GM23338 (cell line): Measurements from ENCODE around the gene YPEL4. TPM values are rescaled to one million over a fixed set of nuclear protein-coding genes. Genes with fewer than 3 reads are reported as not detected.

Source experiments
- ATAC-seq: fragments of 200-7000 bp; cut with Tn5 transposase; 3 replicates; pipeline ENCODE4 v1.9.1; 2020
- DNase-seq: peaks from one replicate; pipeline ENCODE4 v3.0.0-alpha.2; 2015; ENCODE audit warnings: low spot score
- H2AFZ ChIP-seq: fragments of 200-600 bp; sonication (generic); 2 replicates; pipeline ENCODE4 v1.8.0; 2016; ENCODE audit warnings: antibody characterized with exemption, mild to moderate bottlenecking, moderate library complexity
- H3F3A ChIP-seq: fragments of 200-600 bp; sonication (generic); replicated peaks from 2 replicates; pipeline ENCODE4 v1.8.0; 2017; ENCODE audit warnings: antibody characterized with exemption, mixed run types, low read depth
- H3K27ac ChIP-seq: fragments of 200-600 bp; sonication (generic); 2 replicates; pipeline ENCODE4 v1.6.1; 2016; ENCODE audit warnings: low read depth
- H3K27me3 ChIP-seq: fragments of 200-600 bp; sonication (generic); 2 replicates; pipeline ENCODE4 v1.8.0; 2016; ENCODE audit warnings: mild to moderate bottlenecking, mixed run types, moderate library complexity; ENCODE audit not compliant: insufficient read depth
- H3K36me3 ChIP-seq: fragments of 200-600 bp; sonication (generic); 2 replicates; pipeline ENCODE4 v1.8.0; 2016; ENCODE audit warnings: mild to moderate bottlenecking; ENCODE audit not compliant: insufficient read depth
- H3K4me1 ChIP-seq: fragments of 200-600 bp; sonication (generic); 2 replicates; pipeline ENCODE4 v1.8.0; 2016; ENCODE audit warnings: mild to moderate bottlenecking, moderate library complexity; ENCODE audit not compliant: insufficient read depth
- H3K4me2 ChIP-seq: fragments of 200-600 bp; sonication (generic); 2 replicates; pipeline ENCODE4 v1.7.1; 2017; ENCODE audit warnings: mixed run types
- H3K4me3 ChIP-seq: fragments of 200-600 bp; sonication (generic); 2 replicates; pipeline ENCODE4 v1.6.1; 2016; ENCODE audit warnings: mixed run types
- H3K79me2 ChIP-seq: fragments of 200-600 bp; sonication (generic); replicated peaks from 2 replicates; pipeline ENCODE4 v1.8.0; 2017; ENCODE audit warnings: mild to moderate bottlenecking; ENCODE audit not compliant: insufficient read depth
- H3K9me2 ChIP-seq: fragments of 200-600 bp; sonication (generic); 2 replicates; pipeline ENCODE4 v1.8.0; 2017; ENCODE audit not compliant: insufficient read depth
- H4K20me1 ChIP-seq: fragments of 200-600 bp; sonication (generic); replicated peaks from 2 replicates; pipeline ENCODE4 v1.8.0; 2017; ENCODE audit warnings: mild to moderate bottlenecking; ENCODE audit not compliant: insufficient read depth
- H3K27ac Mint-ChIP-seq: 2 replicates; pipeline ENCODE4 v1.8.0; 2020; ENCODE audit warnings: inconsistent platforms, mild to moderate bottlenecking, moderate library complexity, mixed read lengths
- H3K27me3 Mint-ChIP-seq: 3 replicates; pipeline ENCODE4 v1.8.0; 2022; ENCODE audit warnings: low read depth, mild to moderate bottlenecking, moderate library complexity, mixed read lengths, inconsistent platforms; ENCODE audit not compliant: insufficient read depth, poor library complexity
- H3K36me3 Mint-ChIP-seq: 3 replicates; pipeline ENCODE4 v1.8.0; 2021; ENCODE audit warnings: low read depth, mild to moderate bottlenecking, inconsistent platforms, moderate library complexity, mixed read lengths
- H3K4me1 Mint-ChIP-seq: 3 replicates; pipeline ENCODE4 v1.8.0; 2020; ENCODE audit warnings: mild to moderate bottlenecking, inconsistent platforms, mixed read lengths
- H3K4me3 Mint-ChIP-seq: 3 replicates; pipeline ENCODE4 v1.8.0; 2021; ENCODE audit warnings: moderate library complexity, mild to moderate bottlenecking, inconsistent platforms, mixed read lengths
- H3K9me3 Mint-ChIP-seq: 3 replicates; pipeline ENCODE4 v1.8.0; 2020; ENCODE audit warnings: moderate library complexity, mild to moderate bottlenecking, inconsistent platforms, mixed read lengths
- CREB1 ChIP-seq: fragments of 250-450 bp; sonication (Bioruptor Pico); IDR thresholded peaks from 2 replicates; pipeline ENCODE4 v1.5.0; 2020; ENCODE audit warnings: low read depth, mild to moderate bottlenecking, moderate library complexity
- EZH2 ChIP-seq: fragments of 200-600 bp; sonication (generic); IDR thresholded peaks from one replicate; pipeline ENCODE4 v1.8.0; 2017; ENCODE audit warnings: antibody characterized with exemption, mild to moderate bottlenecking, low read depth; ENCODE audit not compliant: unreplicated experiment
- EZH2phosphoT487 ChIP-seq: fragments of 200-600 bp; sonication (generic); IDR thresholded peaks from one replicate; pipeline ENCODE4 v1.8.1; 2018; ENCODE audit warnings: antibody characterized with exemption; ENCODE audit not compliant: unreplicated experiment
- JUNB ChIP-seq: IDR thresholded peaks from one replicate; pipeline ENCODE4 v1.6.1; 2016; ENCODE audit warnings: antibody characterized with exemption; ENCODE audit not compliant: unreplicated experiment
- NANOG ChIP-seq: IDR thresholded peaks from 2 replicates; pipeline ENCODE4 v1.6.1; 2016; ENCODE audit warnings: antibody characterized with exemption, borderline replicate concordance
- POLR2AphosphoS5 ChIP-seq: IDR thresholded peaks from 2 replicates; pipeline ENCODE4 v1.6.1; 2016; ENCODE audit warnings: antibody characterized with exemption, low read depth
- STAT1 ChIP-seq: IDR thresholded peaks from one replicate; pipeline ENCODE4 v1.6.1; 2016; ENCODE audit warnings: antibody characterized with exemption; ENCODE audit not compliant: unreplicated experiment
- ZNF114 ChIP-seq: fragments of 250-450 bp; sonication (Bioruptor Pico); IDR thresholded peaks from 2 replicates; pipeline ENCODE4 v1.5.0; 2020; ENCODE audit warnings: mild to moderate bottlenecking, moderate library complexity
- ZNF331 ChIP-seq: fragments of 250-450 bp; sonication (Bioruptor Pico); IDR thresholded peaks from 2 replicates; pipeline ENCODE4 v1.5.0; 2020; ENCODE audit warnings: low read depth, mild to moderate bottlenecking, moderate library complexity
- polyA plus RNA-seq: library from polyadenylated mRNA; unstranded; fragments of >200 nt; fragmentation: Nextera tagmentation; extraction: Ambion mirVana; gene quantifications from 2 replicates; pipeline ENCODE4 v1.2.1, GENCODE V29; 2016
- total RNA-seq: library from RNA; depleted of rRNA; stranded (reverse); fragments of >200 nt; shearing (Covaris generic); gene quantifications from 2 replicates; pipeline ENCODE4 v1.2.3, GENCODE V29; 2014
- TF ChIP-seq, protein P1 (sequence below): fragments of 250-450 bp; sonication (Bioruptor Pico); IDR thresholded peaks from 2 replicates; pipeline ENCODE4 v1.5.0; 2020; ENCODE audit warnings: mild to moderate bottlenecking, moderate library complexity
- TF ChIP-seq, protein P2 (sequence below), 2 experiments: fragments of 200-600 bp in 1 of 2; sonication (generic) in 1 of 2; conservative IDR thresholded peaks; 2 replicates each; pipeline versions ENCODE4 v1.5.1 to v1.6.1; 2016 to 2017; ENCODE audit warnings: antibody characterized with exemption in 2 of 2, low read depth in 2 of 2, mild to moderate bottlenecking in 2 of 2, moderate library complexity in 1 of 2
- TF ChIP-seq, protein P3 (sequence below): IDR thresholded peaks from one replicate; pipeline ENCODE4 v1.6.1; 2018; ENCODE audit warnings: antibody characterized with exemption; ENCODE audit not compliant: unreplicated experiment
- TF ChIP-seq, protein P4 (sequence below): IDR thresholded peaks from 2 replicates; pipeline ENCODE4 v1.6.1; 2016; ENCODE audit warnings: antibody characterized with exemption

The YPEL4 gene
- total and polyA plus RNA-seq, 2 experiments from 2014 or later: 1.1 TPM; not detected in 1

DNA sequence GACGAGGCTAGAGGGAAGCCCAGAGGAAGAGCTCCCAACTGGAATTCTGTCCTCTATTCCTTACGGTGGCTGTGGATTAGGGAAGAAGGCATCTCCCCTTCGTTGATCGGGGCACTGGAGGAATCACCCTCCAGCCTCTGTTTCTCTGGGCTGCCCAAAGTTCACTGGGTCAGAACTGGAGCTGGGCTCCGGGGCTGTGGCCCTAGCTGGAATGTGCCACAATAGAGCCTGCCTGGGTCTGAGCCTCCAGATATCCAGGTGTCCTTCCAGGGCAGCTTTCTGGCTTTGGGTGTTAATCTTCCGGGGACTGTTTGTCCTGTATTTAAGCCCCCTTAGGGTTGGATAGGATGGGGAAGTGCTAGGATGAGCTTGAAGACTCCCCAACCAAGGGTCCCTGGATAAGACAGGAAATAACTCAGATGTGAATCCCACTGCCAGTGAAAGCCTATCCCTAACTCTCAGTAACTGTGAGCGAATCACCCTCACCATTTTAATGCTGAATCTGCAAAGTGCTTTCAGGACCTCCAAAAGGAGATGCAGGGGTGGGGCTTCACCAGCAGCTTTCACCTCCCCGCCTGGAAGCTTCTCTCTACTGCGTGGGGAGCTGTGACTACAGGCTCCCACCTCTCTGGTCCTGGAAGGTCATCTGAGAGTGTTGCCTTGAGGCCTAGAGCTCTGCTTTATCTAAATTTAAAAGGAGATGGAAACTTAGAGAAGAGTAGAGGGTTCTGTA is 9.5 kb downstream of the YPEL4 start:
- Histone ChIP-seq H3K36me3 (peaks cover 18% of the 10 kb centered on the region; the same call in 1 of the 2 replicates), H2AFZ (no peak overlapping the region), H3F3A (peaks cover 70% of the 10 kb centered on the region), H3K4me3 (peak overlapping the region; percentile 99), H3K79me2 (peaks cover 51% of the 10 kb centered on the region), H3K4me2 (peak overlapping the region; percentile 79), H3K27me3 (no peaks in the 10 kb centered on the region), H3K9me2 (peaks cover 10% of the 10 kb centered on the region), H3K4me1 (peaks cover 57% of the 10 kb centered on the region), H4K20me1 (peaks cover 40% of the 10 kb centered on the region), H3K27ac (peak overlapping the region; percentile 98)
- Mint-ChIP-seq H3K4me1 (peaks cover 69% of the 10 kb centered on the region), H3K4me3 (peak overlapping the region; percentile 99), H3K36me3 (peaks cover 56% of the 10 kb centered on the region), H3K27me3 (peaks cover 38% of the 10 kb centered on the region), H3K27ac (peak overlapping the region; percentile 97), H3K9me3 (peaks cover 3% of the 10 kb centered on the region; the same call in 1 of the 3 replicates)
- DNase-seq (no peak), ATAC-seq (no peak)
- TF ChIP-seq NANOG (no peak), EZH2phosphoT487 (no peak), CREB1 (CRISPR knock-in tag) (no peak), STAT1 (no peak), ZNF114 (no peak), JUNB (no peak), ZNF331 (CRISPR knock-in tag) (no peak), POLR2AphosphoS5 (no peak; the same call in 1 of the 2 replicates), EZH2 (no peak)
- TF ChIP-seq, protein P1, sequence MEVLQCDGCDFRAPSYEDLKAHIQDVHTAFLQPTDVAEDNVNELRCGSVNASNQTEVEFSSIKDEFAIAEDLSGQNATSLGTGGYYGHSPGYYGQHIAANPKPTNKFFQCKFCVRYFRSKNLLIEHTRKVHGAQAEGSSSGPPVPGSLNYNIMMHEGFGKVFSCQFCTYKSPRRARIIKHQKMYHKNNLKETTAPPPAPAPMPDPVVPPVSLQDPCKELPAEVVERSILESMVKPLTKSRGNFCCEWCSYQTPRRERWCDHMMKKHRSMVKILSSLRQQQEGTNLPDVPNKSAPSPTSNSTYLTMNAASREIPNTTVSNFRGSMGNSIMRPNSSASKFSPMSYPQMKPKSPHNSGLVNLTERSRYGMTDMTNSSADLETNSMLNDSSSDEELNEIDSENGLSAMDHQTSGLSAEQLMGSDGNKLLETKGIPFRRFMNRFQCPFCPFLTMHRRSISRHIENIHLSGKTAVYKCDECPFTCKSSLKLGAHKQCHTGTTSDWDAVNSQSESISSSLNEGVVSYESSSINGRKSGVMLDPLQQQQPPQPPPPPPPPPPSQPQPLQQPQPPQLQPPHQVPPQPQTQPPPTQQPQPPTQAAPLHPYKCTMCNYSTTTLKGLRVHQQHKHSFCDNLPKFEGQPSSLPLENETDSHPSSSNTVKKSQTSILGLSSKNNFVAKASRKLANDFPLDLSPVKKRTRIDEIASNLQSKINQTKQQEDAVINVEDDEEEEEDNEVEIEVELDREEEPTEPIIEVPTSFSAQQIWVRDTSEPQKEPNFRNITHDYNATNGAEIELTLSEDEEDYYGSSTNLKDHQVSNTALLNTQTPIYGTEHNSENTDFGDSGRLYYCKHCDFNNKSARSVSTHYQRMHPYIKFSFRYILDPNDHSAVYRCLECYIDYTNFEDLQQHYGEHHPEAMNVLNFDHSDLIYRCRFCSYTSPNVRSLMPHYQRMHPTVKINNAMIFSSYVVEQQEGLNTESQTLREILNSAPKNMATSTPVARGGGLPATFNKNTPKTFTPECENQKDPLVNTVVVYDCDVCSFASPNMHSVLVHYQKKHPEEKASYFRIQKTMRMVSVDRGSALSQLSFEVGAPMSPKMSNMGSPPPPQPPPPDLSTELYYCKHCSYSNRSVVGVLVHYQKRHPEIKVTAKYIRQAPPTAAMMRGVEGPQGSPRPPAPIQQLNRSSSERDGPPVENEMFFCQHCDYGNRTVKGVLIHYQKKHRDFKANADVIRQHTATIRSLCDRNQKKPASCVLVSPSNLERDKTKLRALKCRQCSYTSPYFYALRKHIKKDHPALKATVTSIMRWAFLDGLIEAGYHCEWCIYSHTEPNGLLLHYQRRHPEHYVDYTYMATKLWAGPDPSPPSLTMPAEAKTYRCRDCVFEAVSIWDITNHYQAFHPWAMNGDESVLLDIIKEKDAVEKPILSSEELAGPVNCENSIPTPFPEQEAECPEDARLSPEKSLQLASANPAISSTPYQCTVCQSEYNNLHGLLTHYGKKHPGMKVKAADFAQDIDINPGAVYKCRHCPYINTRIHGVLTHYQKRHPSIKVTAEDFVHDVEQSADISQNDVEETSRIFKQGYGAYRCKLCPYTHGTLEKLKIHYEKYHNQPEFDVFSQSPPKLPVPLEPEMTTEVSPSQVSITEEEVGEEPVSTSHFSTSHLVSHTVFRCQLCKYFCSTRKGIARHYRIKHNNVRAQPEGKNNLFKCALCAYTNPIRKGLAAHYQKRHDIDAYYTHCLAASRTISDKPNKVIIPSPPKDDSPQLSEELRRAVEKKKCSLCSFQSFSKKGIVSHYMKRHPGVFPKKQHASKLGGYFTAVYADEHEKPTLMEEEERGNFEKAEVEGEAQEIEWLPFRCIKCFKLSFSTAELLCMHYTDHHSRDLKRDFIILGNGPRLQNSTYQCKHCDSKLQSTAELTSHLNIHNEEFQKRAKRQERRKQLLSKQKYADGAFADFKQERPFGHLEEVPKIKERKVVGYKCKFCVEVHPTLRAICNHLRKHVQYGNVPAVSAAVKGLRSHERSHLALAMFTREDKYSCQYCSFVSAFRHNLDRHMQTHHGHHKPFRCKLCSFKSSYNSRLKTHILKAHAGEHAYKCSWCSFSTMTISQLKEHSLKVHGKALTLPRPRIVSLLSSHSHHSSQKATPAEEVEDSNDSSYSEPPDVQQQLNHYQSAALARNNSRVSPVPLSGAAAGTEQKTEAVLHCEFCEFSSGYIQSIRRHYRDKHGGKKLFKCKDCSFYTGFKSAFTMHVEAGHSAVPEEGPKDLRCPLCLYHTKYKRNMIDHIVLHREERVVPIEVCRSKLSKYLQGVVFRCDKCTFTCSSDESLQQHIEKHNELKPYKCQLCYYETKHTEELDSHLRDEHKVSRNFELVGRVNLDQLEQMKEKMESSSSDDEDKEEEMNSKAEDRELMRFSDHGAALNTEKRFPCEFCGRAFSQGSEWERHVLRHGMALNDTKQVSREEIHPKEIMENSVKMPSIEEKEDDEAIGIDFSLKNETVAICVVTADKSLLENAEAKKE (CRISPR knock-in tag): no peak
- TF ChIP-seq, protein P2, sequence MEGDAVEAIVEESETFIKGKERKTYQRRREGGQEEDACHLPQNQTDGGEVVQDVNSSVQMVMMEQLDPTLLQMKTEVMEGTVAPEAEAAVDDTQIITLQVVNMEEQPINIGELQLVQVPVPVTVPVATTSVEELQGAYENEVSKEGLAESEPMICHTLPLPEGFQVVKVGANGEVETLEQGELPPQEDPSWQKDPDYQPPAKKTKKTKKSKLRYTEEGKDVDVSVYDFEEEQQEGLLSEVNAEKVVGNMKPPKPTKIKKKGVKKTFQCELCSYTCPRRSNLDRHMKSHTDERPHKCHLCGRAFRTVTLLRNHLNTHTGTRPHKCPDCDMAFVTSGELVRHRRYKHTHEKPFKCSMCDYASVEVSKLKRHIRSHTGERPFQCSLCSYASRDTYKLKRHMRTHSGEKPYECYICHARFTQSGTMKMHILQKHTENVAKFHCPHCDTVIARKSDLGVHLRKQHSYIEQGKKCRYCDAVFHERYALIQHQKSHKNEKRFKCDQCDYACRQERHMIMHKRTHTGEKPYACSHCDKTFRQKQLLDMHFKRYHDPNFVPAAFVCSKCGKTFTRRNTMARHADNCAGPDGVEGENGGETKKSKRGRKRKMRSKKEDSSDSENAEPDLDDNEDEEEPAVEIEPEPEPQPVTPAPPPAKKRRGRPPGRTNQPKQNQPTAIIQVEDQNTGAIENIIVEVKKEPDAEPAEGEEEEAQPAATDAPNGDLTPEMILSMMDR (conservative IDR thresholded peaks at IDR 0.05; ENCODE audit: low read depth in 2 of 2): no peak
- TF ChIP-seq, protein P3, sequence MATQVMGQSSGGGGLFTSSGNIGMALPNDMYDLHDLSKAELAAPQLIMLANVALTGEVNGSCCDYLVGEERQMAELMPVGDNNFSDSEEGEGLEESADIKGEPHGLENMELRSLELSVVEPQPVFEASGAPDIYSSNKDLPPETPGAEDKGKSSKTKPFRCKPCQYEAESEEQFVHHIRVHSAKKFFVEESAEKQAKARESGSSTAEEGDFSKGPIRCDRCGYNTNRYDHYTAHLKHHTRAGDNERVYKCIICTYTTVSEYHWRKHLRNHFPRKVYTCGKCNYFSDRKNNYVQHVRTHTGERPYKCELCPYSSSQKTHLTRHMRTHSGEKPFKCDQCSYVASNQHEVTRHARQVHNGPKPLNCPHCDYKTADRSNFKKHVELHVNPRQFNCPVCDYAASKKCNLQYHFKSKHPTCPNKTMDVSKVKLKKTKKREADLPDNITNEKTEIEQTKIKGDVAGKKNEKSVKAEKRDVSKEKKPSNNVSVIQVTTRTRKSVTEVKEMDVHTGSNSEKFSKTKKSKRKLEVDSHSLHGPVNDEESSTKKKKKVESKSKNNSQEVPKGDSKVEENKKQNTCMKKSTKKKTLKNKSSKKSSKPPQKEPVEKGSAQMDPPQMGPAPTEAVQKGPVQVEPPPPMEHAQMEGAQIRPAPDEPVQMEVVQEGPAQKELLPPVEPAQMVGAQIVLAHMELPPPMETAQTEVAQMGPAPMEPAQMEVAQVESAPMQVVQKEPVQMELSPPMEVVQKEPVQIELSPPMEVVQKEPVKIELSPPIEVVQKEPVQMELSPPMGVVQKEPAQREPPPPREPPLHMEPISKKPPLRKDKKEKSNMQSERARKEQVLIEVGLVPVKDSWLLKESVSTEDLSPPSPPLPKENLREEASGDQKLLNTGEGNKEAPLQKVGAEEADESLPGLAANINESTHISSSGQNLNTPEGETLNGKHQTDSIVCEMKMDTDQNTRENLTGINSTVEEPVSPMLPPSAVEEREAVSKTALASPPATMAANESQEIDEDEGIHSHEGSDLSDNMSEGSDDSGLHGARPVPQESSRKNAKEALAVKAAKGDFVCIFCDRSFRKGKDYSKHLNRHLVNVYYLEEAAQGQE: no peak
- TF ChIP-seq, protein P4, sequence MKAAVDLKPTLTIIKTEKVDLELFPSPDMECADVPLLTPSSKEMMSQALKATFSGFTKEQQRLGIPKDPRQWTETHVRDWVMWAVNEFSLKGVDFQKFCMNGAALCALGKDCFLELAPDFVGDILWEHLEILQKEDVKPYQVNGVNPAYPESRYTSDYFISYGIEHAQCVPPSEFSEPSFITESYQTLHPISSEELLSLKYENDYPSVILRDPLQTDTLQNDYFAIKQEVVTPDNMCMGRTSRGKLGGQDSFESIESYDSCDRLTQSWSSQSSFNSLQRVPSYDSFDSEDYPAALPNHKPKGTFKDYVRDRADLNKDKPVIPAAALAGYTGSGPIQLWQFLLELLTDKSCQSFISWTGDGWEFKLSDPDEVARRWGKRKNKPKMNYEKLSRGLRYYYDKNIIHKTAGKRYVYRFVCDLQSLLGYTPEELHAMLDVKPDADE: no peak
